HG03097 (cell line): ENCODE data around the gene CXXC5.

Source experiments
- ATAC-seq: cut with Tn5 transposase; IDR thresholded peaks from one replicate; pipeline ENCODE4 v1.9.1; 2021; ENCODE audit not compliant: unreplicated experiment, low FRiP score

The CXXC5 gene

DNA sequence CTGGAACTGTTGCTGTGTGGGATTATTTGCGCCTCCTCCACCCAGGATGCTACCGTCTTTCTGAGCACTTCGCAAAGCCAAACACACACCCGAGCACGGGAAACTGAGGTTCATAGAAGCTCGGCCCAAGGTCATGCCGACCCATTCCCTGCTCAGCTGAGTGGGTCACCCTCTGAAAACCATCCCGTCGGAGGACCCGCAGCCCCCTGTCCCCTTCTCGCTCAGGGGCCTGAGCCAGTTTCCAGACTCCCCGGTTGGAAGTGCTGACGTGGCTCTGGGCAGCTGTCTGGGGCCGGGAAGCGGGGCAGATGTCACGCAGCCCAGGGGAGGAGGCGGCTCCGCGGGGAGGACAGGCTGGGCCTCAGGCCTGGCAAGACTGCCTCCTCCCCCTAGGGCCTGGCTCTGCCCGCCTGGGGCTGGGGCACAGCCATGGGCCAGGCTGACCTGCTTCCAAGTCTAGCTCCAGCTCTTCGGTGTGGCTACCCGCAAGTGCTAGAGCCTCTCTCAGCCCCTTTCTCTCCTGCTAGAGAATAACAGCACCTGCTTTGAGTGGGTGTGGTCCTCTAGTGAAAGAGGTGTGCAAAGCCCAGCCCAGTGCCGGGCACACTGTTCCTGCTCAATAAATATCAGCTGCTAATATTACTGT is 9.9 kb upstream of the CXXC5 start:
- ATAC-seq = no peak

DNA sequence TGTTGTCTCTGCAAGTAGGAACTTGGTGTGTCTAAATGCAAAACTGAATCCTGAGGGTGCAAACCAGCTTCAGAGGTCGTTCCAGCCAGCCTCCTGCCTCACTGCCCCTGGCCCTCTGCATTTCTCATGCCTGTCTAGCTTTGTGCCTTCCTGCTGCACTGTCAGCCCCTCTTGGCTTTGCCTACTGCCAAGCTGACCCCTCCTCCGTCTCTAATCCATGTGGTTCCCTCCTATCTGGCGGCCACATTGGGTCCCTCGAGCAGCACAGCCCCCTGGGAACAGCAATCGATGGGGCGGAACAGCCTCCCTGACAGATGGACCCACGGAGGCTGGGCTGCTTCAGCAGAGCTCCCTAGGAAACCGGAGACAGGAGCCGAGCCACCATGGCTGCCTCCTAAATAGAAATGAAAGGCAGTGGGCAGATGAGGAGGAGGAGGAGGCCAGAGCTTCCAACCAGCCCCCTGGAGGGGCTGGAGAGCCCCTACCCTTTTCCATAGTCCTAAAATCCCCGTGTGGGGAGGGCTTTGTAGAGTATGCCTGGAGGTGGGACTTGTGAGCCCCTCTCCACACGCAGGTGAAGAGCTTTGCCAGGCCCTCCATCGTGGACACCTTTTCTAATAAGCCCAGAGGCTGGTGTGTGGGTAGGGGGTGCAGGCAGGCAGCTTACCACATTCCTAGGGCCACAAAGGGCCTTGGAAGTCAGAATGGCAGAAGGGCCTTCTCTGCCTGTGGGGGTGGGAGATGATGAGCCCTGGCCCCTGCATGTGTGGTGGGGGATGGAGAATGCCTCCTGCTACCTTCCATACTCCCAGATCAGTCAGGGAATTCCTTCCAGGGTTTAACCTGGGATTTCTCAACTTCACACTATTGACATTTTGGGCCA is 9.2 kb upstream of the CXXC5 start:
- ATAC-seq = no peak

DNA sequence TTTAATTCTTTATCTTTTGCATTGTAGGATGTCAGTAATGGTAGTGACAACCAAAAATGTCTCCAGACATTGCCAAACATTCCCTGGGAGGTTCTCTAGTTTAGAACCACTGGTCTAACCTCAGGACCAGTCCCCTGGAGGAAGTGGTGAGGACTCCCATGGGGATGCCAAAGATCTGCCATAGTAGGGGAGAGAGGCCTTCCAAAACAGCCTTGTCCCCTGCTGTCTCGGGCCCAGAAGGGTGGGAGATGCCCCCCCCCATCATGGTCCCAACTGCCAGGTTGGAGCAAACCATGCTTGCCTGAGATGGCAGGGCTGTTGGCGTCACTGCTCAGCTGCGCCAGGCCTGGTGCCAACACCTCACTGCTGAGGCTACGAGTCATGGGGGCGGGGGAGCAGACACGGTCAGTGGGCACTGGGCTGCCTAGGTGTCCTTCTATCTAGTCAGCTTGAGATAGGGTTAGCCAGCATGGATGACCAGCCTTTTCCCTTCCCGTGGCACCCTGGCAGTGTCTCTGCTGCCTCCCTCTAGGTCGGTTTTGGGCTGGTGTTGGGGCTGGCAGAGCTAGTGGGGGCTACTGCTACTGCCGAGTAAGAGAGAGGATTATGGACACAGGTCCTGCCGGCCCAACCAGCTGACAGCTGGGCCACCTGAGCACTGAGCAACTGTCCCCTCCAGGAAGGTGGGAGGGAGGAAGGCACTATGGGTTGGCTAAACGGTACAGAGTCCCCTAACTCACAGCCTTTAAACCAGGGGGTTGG is 8.3 kb upstream of the CXXC5 start:
- ATAC-seq = no peak

DNA sequence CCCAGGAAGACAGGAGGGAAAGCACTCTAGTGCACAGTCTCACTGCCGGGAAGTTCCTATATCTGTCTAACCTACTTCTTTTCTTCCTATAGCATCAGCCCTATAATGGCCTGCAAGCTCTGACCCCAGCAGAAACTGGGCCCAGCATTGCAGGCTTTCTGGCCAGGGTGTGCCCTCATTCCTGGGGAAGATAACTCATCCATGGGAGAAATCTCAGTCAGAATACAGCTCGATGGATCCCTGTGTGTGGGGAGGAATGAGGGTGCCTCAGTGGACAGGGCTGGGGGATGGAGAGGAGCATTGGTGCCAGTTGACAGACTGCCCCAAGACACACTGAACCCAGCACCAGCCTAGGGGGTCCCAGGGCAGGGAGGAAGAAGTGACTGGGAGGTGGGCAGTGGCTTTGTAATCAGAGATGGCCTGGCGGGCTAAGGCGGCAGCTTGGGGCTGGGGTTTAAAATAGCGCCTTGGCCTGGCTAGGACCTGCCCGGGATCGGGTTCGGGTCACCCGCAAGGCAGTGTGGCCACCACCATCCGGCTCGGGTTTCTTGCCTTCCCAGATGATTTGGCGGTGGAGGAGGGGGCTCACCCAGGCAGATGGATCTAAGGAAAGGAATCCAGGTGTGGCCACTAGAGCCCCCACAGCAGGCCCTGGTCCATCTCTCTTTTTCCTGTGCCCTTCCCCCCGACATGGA is 7.6 kb upstream of the CXXC5 start:
- no peak for ATAC-seq

DNA sequence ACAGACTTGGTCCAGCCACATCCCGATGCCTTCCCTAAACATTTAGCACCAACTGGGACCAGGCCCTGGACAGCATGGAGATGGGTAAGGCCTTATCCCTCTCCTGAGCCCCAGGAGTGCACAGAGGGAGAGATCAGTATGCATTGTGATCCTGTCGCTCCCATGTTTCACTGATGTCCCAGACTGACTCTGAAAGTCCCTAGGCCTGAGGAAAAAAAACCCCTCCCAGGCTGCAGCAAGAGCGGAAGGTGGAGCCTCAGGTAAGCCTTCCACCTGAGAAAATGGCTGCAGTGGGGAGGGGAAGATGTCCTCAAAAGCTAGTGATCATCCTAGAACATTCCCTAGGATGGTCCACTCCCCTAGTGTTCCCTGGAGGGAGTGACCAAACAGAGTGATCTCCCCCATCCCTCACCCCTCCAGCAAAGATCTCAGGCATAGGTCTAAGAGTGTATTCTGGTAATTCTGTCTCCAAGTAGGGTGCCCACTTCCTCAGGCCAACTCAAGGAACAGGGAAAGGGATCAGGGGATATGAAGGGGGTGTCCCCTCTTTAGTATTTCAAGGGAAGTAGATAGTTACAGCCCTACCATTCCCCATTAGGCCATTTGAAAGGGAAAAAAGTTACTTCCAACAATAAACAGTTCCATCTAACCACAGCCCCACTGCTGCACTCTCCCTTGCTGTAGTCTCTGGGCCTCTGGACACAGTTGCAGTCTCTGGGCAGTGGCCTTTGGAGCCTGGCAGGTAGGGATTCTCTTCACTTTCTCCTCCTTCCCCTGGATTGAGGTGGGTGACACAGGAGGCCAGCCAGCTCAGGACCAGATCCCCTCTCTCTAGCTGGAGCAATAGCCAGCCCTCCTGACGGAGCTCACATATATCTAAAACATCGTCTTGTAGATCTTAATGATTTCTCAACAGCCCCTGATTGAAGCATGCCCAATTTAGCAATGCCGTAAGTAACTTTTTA is 6.8 kb upstream of the CXXC5 start:
- no peak for ATAC-seq

DNA sequence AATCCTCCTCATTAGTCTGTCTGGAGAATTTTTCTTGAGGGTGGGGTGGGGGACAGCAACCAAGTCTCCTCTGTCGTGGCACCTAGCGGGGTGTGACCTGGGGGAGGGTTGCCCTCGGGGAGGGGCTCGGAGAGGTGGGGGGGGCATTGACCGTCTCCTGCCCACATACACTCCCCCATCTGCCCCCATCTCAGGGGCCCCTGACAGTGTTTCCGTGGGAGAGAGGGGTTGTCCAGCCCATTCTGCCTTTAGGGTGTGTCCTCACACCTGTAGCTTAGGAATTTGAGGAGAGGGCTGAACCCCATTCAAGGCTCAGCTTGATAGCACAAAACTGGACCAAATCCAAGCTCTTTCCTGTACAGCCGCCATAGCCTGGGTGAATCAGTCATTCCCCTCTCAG is 5.9 kb upstream of the CXXC5 start:
- ATAC-seq = no peak

DNA sequence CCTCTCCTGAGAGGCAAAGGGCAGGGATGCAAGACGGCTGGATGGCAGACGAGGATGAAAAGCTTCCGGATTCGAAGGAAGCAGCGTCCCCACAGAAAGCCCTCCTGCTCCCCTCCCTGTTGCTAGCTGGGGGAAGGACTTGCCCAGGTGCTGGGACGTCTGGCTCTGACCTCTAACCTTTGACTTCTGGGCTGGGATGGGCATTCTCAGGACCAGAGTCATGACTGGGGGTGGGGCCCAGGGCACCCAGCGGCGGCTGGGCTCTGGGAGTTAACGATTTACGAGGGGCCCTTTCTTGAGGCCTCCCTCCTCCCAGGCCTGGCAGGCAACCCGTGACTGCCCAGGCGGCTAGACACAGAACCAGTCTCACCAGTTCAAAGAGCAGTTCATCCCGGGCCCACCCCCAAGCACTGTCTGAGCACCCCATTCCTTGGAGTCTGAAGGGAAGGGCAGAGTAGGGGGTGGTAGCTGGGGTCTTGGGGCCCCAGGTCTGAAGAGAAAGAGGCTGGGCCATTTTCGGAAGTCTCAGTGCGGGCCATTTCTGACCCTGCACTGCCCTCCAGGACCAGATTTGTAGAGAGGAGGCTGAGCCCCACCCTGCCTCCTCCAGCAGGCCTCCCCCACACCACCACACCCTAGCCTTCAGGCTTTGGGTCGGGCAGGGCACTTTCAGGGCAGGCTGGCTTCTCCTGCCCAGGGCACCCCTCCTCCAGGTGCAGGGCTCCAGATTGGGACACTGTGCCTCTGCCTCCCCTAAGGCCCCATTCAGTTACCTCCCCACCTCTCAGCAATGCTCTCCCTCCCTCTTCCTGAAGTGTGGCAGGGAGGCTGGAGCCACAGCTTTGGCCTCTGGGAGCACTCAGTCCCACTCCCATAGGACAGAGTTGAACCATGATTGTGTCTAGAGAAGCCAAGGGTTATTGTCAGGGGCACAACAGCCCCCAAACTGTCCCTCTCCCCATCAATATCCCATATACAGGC is 5.0 kb upstream of the CXXC5 start:
- no peak for ATAC-seq

DNA sequence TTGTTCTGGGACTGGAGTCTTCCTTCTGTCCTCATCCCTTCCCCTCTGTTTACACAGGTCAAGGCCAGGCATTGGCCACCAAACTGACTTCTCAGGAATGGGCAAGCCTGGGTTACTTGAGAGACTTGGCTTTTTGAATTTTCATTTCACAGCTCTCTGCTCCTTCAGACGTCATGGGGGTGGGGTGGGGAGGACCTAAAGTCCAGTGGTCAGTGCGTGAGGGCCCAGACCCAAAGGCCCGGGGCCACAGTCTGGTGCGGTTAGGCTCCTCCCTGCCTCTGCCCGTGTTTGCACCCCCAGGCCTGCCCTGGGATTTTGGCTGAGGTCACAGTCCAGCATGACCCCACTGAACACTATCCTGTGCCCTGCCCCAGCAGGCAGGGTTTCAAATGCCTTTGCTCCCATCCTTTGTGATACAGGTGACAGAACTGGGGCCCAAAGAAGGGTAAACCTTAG is 4.1 kb upstream of the CXXC5 start:
- ATAC-seq = no peak

DNA sequence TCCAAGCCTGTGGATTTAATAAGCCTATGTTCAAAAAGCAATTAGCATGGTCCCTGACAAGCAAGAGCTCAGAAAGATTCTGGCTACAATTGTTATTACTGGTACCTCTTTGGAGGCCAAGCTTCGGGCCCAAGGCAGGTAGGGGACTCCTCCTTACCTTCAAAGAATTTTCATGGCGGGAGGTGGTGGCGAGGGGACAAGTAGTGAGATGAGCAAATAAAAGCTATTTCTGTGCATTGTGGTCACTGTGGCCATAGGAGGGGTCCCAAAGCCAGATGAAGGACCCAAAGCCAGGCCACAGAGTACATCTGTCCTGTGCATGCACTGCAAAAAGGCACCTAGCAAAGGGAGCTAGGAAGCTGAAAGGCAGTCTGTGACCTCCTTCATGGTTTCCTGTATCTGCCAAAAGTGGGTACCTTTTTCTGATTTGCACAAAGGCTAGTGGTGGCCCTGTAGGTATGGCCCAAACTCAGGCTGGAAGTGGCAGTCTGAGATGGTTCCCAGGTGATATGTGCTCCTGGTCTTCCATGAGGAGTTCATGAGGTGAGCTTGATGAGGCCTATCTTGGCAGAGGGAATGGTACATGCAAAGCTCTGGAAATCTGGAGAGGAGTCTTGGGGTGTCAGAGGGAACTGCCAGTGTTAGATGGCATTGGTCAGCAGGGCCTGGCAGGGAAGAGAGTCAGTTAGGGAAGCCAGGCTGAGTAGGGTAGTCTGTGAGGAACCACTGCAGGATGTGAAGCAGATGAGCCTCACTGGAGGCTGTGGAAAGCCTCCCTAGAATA is 3.3 kb upstream of the CXXC5 start:
- no peak for ATAC-seq

DNA sequence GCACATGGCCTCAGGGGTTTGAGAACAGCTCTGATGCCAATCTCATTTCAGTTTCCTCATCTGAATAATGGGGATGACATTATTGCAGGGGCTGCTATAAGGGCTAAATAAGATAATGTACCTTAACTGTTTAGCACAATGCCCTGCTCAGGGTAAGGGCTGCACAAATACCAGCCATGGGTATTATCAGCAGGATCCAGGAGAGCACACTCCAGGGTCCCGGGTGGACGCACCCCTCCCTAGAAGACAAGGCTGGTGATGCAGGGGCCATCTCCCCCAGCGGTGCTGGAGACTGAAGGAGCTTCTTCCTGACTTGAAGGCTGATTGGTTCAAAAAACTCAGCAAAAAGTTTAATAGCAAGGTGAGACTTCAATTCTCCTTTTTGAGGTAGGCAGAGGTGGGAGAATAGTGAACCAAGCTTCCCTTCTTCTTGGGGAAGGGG is 2.7 kb upstream of the CXXC5 start:
- ATAC-seq = no peak

DNA sequence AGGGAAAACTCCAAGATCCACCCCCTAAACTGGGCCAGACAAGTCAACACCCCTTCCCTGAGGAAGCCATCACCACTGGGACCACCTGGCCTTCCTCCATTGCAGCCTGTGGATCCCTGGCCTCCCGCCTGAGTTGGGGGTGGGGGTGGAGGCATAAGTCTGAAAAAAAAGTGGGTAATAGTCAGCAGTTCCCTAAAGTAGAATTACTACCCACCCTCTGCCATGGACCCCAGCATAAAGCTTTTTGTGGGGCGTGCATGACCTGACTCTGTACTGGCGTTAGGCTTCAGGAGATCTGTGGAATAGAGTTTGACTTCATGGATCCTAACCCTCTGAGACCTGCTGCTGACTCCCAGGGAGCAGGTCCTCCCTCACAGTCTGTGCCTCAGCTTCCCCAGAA is 2.0 kb upstream of the CXXC5 start:
- ATAC-seq = no peak

DNA sequence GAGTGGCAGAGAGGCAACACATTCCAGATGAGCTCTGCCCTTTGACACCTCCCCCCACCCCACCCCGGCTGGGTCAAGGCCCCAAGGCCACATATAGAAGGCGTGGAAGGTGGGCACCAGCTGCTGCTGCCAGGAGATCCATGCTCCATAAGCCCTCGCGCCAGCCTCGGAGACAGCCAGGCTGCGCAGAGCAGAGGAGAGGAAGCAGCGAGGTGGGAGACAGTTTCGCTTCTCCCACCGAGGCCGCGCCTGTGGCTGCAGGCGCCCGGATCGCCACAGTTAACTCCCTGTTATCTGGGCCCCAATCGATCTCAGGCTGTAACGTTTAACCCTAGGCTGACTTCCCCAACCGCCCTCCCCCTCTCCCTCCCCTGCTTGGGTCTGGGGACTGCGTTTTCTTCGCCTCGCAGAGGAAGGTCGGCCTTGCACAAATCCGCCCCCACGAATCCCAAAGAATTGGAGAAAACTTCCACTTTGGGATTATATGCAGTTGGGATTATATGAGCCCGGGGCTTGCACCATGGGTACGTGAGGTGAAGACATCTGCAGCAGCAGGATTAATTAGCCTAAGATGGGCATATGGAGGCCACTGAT is 1.1 kb upstream of the CXXC5 start:
- no peak for ATAC-seq

DNA sequence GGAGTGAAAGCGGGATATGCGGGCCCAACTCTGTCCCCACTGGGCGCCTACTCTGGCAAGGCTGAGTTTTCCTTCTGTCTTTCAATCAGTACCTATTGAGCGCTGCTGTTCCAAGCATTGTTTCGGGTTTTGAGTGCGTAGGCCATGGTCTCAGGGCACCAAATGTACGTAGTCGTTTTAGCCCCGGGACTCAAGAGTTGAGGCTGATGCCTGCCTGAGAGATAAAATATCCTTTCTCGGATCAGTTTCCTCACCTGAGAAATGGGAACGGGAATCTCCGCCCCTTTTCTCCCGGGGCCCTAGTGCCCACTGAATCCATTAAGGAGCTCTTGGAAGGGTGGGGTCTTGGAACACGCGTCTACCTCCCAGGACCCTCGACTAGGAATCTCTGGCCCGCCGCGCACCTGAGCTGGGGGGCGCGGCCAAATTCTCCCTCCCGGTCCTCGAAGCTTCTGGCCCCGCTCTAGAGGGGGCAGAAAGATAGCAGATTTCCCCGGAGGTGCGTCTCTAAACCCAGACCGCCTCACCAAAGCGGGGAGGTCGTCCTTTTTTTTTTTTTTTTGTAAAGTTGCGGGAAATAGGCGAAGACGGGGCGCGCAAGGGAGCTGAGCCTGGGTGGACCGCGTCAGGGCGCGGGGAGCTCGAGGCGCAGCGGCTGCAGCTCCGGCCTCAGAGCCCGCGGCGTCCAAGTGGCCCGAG is 494 bp upstream of the CXXC5 start:
- no peak for ATAC-seq

DNA sequence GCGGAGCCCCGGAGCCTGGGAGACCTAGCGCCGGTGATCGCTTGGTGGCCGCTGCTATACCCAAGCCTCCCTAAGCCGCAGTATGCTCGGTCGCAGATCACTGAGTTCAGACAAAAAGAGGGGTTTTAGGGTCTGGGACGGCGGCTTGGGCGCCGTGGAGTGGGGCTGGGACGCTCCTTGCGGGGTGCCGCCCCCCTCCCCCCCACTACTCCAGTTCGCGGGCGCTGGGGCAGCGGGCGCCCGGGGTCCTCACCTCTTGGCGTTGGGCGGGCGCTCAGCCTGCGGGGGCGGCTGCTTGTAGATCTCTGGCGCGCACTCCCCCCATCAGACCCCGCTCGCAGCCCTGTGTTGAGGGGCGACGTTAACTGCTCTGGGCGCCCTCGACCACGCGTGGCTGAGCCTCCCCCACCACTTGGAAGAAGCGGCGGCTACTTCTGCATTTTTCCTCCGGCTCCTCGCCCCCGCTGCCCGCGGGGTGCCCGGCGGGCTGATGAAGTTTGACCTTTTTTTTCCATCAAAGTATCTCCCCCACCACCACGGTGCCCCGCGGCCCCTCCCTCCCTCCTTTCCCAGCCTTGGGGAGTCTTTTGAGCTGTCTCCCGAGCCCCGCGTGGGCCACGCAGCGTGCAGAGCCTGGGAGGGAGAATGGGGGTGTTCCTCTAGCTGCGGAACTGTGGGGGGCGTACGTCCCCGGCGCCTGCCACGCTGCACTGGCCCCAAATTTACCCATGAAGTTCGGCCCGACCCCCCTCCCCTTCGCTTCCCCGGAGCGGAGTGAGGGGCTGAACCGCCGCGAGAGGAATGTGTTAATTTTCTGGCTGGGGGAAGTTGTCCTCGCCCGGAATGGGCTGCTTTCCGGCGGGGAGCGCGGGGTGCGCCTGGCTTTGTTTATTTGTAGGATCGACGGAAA is 1.2 kb downstream of the CXXC5 start:
- ATAC-seq = no peak

DNA sequence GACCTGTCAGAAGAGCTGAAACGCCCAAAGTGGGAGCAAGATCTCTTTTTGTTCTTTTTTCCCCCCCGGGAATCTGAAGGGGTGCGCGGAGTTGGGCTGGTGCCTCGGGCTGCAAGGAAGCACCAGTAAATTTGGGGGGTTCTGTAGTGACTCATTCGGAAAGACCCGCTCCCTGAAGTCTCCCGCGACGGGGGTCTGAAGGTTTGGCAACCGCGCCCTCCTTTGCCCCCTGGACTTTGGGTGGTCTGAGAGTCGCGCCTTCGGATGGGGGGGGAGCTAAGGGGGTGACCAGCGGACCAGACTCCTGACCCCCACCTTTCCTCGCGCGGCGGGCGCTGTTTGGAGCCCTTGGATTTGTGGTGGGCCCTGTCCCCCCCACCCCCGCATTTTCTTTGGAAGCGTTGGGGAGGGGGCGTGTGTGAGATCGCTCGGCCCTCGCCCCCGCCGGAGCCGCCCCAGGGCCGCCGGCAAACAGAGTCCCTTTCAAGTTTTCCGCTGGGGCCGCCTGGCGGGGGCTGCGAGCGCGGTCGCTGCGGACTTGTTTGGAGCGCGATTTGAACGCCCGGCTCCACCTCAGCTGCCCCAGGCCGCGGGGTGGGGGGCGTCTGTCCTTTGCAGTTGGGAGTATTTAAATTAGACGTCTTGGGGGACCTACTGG is 2.0 kb downstream of the CXXC5 start:
- ATAC-seq = no peak
